Measurements from ENCODE around the gene TGFBR3L.
"Not testable (repeated sequence)": the region's sequence is repeated elsewhere in the genome, so short reads cannot be mapped to it uniquely, and the experiment has no call there.

TGFBR3L gene

DNA sequence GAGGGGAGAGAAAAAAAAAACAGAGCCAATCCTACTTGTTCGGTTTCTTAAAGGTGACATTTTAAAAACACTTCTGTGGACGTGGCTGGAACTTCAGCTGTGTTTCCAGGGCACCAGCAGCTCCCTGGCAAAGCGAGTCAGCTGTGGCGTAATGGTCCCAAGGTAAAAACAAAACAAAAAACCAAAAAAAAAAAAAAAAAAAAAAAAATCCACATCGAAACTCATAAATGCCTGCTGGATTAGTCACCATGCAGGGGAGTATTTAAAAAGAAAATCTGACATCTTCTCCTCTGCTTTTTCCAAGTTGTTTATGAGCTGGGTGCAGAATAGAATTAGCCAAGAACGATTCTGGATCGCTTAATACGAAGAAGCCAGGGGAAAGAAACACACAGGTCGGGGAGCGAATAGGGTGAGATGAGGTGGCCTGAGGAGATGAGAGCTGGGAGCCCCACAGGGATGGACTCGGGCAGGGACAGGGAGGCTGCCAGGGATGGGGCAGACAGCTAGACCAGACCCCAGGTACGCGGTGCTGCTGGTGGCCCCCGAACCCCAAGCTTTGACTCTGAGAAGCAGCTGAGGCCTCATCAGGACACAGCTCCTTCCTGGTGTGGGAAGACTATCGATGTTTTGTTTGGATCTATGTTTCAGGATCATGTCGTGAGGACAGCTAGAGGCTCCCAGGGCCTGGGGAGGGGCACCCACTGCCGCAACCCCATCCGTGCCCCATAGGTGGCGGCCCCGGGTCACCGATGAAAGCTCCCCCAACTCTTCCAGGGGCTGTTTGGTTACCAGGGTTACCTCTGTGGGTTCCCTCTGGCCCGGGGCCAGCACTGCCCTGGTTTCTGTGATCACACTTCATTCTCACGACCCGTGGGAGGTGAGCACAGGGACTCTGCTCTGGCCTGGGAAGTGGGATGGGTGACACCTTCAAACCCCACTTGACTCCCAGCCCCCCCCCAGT lies 14.4 kb downstream of the TGFBR3L start:
- H3K27ac ChIP-seq = peak overlapping the region; percentile 95
- DNase-seq (ENCODE audit: low spot score) = peak; percentile 58
- ChIA-PET CTCF (interaction anchor here (0.5 to 1.5 kb wide), 5 partner anchors 9 to 78 kb away, joined by 3 to 11 read pairs (median 4); partner anchors contain the start of gene TIMM44), POLR2A (ENCODE audit: low non-redundant PET) (interaction anchor here (0.6 to 1.1 kb wide), 2 partner anchors 8 to 13 kb away, joined by 3 to 5 read pairs; no protein-coding TSS in a partner anchor)
- TF ChIP-seq, protein P1, sequence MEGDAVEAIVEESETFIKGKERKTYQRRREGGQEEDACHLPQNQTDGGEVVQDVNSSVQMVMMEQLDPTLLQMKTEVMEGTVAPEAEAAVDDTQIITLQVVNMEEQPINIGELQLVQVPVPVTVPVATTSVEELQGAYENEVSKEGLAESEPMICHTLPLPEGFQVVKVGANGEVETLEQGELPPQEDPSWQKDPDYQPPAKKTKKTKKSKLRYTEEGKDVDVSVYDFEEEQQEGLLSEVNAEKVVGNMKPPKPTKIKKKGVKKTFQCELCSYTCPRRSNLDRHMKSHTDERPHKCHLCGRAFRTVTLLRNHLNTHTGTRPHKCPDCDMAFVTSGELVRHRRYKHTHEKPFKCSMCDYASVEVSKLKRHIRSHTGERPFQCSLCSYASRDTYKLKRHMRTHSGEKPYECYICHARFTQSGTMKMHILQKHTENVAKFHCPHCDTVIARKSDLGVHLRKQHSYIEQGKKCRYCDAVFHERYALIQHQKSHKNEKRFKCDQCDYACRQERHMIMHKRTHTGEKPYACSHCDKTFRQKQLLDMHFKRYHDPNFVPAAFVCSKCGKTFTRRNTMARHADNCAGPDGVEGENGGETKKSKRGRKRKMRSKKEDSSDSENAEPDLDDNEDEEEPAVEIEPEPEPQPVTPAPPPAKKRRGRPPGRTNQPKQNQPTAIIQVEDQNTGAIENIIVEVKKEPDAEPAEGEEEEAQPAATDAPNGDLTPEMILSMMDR (conservative IDR thresholded peaks at IDR 0.05; ENCODE audit: low read depth) = peak; percentile 48

- POLR2A ChIA-PET (ENCODE audit: low non-redundant PET); DNase-seq (ENCODE audit: low spot score): not testable (repeated sequence)
- CTCF ChIA-PET = interaction anchor here (0.7 to 1.5 kb wide), 2 partner anchors 9 to 14 kb away, joined by 3 to 11 read pairs; partner anchors contain the start of gene TIMM44
- H3K27ac ChIP-seq = peak overlapping the region; percentile 95
Observed at GRCh38 chr19:7930030-7930429, 15.4 kb downstream of the TGFBR3L start.

GRCh38 chr19:7930765-7931164 lies 16.1 kb downstream of the TGFBR3L start:
- ChIA-PET CTCF (no interaction called here), POLR2A (ENCODE audit: low non-redundant PET) (no interaction called here)
- no peak for DNase-seq (ENCODE audit: low spot score)
- TF ChIP-seq, protein P1 (conservative IDR thresholded peaks at IDR 0.05; ENCODE audit: low read depth) = no peak
- peak overlapping the region; percentile 95 for H3K27ac ChIP-seq

- H3K27ac ChIP-seq = peak overlapping the region; percentile 95
- CTCF ChIA-PET = no interaction called here
- no peak for DNase-seq (ENCODE audit: low spot score)
- TF ChIP-seq, protein P1 (conservative IDR thresholded peaks at IDR 0.05; ENCODE audit: low read depth) = no peak
- POLR2A ChIA-PET (ENCODE audit: low non-redundant PET) = no interaction called here
Observed at GRCh38 chr19:7931221-7932061, 16.8 kb downstream of the TGFBR3L start.

DNA sequence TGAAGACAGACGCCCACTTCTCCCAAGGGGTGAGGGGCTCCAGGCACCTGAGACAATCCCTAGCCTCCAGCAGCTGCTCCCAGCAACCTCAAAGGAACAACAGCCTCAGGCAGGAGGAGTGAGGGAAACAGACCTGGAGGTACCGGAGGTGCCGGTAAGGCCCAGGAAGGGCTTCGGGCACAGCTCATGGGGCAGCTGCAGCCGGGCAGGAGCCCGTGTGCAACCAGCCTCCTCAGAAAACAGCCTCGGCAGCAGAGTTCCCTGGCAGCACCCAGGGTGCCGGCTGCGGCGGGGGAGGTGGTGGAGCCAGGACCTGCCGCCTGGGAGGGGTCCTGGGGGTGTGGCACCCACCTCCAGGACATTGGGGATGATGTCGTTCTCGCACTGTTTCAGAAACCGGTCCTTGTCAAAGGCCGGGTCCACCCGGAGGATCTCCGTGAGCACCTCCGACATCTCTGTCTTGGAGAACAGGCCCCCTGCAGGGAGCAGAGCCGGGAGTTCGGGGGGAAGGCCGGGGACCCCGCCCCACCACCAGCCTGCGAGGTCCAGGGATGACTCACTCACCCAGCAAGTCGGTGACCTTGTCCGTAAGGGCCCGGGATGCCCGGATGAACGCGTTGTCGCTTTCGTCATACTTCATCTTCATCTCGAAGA lies 17.8 kb downstream of the TGFBR3L start:
- ChIA-PET CTCF (no interaction called here), POLR2A (ENCODE audit: low non-redundant PET) (no interaction called here)
- DNase-seq (ENCODE audit: low spot score) = no peak
- TF ChIP-seq, protein P1 (conservative IDR thresholded peaks at IDR 0.05; ENCODE audit: low read depth) = no peak
- H3K27ac ChIP-seq = peak overlapping the region; percentile 95

DNA sequence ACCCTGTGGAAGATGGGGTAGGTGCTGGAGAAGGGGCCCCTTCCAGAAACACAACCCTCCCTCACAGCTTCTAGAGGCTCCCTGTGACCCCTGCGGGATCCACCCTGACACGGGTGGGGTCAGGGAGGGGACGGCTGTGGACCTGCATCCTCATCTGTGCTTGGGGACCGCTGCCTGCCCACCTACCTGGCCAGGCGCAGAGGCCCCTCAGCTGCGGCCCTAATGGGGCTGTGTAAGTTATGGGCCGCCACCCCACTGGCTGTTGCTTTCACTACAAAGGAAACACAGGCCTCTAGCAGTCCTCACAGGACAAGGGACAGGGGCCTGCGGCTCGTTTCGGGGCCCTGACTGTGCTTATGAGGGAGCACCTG lies 18.3 kb downstream of the TGFBR3L start:
- TF ChIP-seq, protein P1 (conservative IDR thresholded peaks at IDR 0.05; ENCODE audit: low read depth) = no peak
- H3K27ac ChIP-seq = no peak overlapping the region
- ChIA-PET POLR2A (ENCODE audit: low non-redundant PET) (no interaction called here), CTCF (no interaction called here)
- DNase-seq (ENCODE audit: low spot score) = no peak

Data from RWPE1 (cell line).